Measurements from ENCODE around the gene CHN1.

- TF ChIP-seq NFRKB (IDR thresholded peaks at IDR 0.05) (no peak), SP1 (IDR thresholded peaks at IDR 0.05) (no peak), FOXA1 (IDR thresholded peaks at IDR 0.05) (no peak), CTBP1 (IDR thresholded peaks at IDR 0.05; ENCODE audit: borderline replicate concordance) (no peak), ELF4 (IDR thresholded peaks at IDR 0.05) (no peak), SUZ12 (IDR thresholded peaks at IDR 0.05) (no peak), BHLHE40 (IDR thresholded peaks at IDR 0.05; ENCODE audit: borderline replicate concordance) (no peak), PKNOX1 (IDR thresholded peaks at IDR 0.05) (no peak), L3MBTL2 (conservative IDR thresholded peaks at IDR 0.05) (no peak), FOXK2 (IDR thresholded peaks at IDR 0.05) (no peak), FOXM1 (IDR thresholded peaks at IDR 0.05; ENCODE audit: borderline replicate concordance) (no peak), TARDBP (IDR thresholded peaks at IDR 0.05) (no peak), LEF1 (IDR thresholded peaks at IDR 0.05; ENCODE audit: borderline replicate concordance) (no peak), HDGF (IDR thresholded peaks at IDR 0.05; ENCODE audit: borderline replicate concordance) (no peak)
Observed at GRCh38 chr2:174977364-174977763, 27.8 kb downstream of the CHN1 start.
